Measurements from ENCODE around the gene CLGN.
"Not testable (repeated sequence)": the region's sequence is repeated elsewhere in the genome, so short reads cannot be mapped to it uniquely, and the experiment has no call there.

The CLGN gene

GRCh38 chr4:140463614-140464013 lies 36.2 kb upstream of the CLGN start:
- no peaks in the 10 kb centered on the region for H3K9me3 ChIP-seq (ENCODE audit: control insufficient read depth, low read length)
- H3K4me3 ChIP-seq (ENCODE audit: low read depth, low read length) = no peak overlapping the region
- H2AFZ ChIP-seq = no peak overlapping the region
- no peak overlapping the region for H3K4me2 ChIP-seq (ENCODE audit: low read length)
- no peaks in the 10 kb centered on the region for H3K36me3 ChIP-seq (ENCODE audit: control insufficient read depth, insufficient read depth, low read length)
- TF ChIP-seq CTCF (IDR thresholded peaks at IDR 0.05) = no peak
- no peak overlapping the region for H3K27ac ChIP-seq
- no peak overlapping the region for H3K9ac ChIP-seq
- H3K27me3 ChIP-seq (ENCODE audit: control insufficient read depth, insufficient read depth, low read length) = no peaks in the 10 kb centered on the region
- H3K79me2 ChIP-seq = no peaks in the 10 kb centered on the region
- no peaks in the 10 kb centered on the region for H3K4me1 ChIP-seq

GRCh38 chr4:140463182-140463581 lies 35.7 kb upstream of the CLGN start:
- Histone ChIP-seq H3K4me1 (no peaks in the 10 kb centered on the region), H3K27ac (no peak overlapping the region), H3K27me3 (ENCODE audit: control insufficient read depth, insufficient read depth, low read length) (no peaks in the 10 kb centered on the region), H3K9me3 (ENCODE audit: control insufficient read depth, low read length) (no peaks in the 10 kb centered on the region), H3K4me2 (ENCODE audit: low read length) (no peak overlapping the region), H2AFZ (no peak overlapping the region), H3K4me3 (ENCODE audit: low read depth, low read length) (no peak overlapping the region), H3K36me3 (ENCODE audit: control insufficient read depth, insufficient read depth, low read length) (no peaks in the 10 kb centered on the region), H3K9ac (no peak overlapping the region), H3K79me2 (no peaks in the 10 kb centered on the region)
- no peak for TF ChIP-seq CTCF (IDR thresholded peaks at IDR 0.05)

GRCh38 chr4:140450352-140450751 lies 22.9 kb upstream of the CLGN start:
- H3K27me3 ChIP-seq (ENCODE audit: control insufficient read depth, insufficient read depth, low read length) = no peaks in the 10 kb centered on the region
- no peak overlapping the region for H2AFZ ChIP-seq
- no peak overlapping the region for H3K9ac ChIP-seq
- no peak overlapping the region for H3K4me2 ChIP-seq (ENCODE audit: low read length)
- H3K79me2 ChIP-seq = no peaks in the 10 kb centered on the region
- no peaks in the 10 kb centered on the region for H3K4me1 ChIP-seq
- no peaks in the 10 kb centered on the region for H3K9me3 ChIP-seq (ENCODE audit: control insufficient read depth, low read length)
- no peaks in the 10 kb centered on the region for H3K36me3 ChIP-seq (ENCODE audit: control insufficient read depth, insufficient read depth, low read length)
- no peak for TF ChIP-seq CTCF (IDR thresholded peaks at IDR 0.05)
- no peak overlapping the region for H3K27ac ChIP-seq
- H3K4me3 ChIP-seq (ENCODE audit: low read depth, low read length) = no peak overlapping the region

- H3K4me3 ChIP-seq (ENCODE audit: low read depth, low read length) = no peak overlapping the region
- no peak overlapping the region for H3K4me2 ChIP-seq (ENCODE audit: low read length)
- no peaks in the 10 kb centered on the region for H3K36me3 ChIP-seq (ENCODE audit: control insufficient read depth, insufficient read depth, low read length)
- no peak overlapping the region for H2AFZ ChIP-seq
- no peaks in the 10 kb centered on the region for H3K4me1 ChIP-seq
- TF ChIP-seq CTCF (IDR thresholded peaks at IDR 0.05) = no peak
- no peaks in the 10 kb centered on the region for H3K9me3 ChIP-seq (ENCODE audit: control insufficient read depth, low read length)
- H3K79me2 ChIP-seq = no peaks in the 10 kb centered on the region
- H3K27me3 ChIP-seq (ENCODE audit: control insufficient read depth, insufficient read depth, low read length) = no peaks in the 10 kb centered on the region
- H3K9ac ChIP-seq = no peak overlapping the region
- no peak overlapping the region for H3K27ac ChIP-seq
These were observed 21.4 kb upstream of the CLGN start for GRCh38 chr4:140448830-140449229.

- no peaks in the 10 kb centered on the region for H3K4me1 ChIP-seq
- H3K79me2 ChIP-seq = no peaks in the 10 kb centered on the region
- H3K4me3 ChIP-seq (ENCODE audit: low read depth, low read length) = no peak overlapping the region
- no peak overlapping the region for H3K9ac ChIP-seq
- no peaks in the 10 kb centered on the region for H3K36me3 ChIP-seq (ENCODE audit: control insufficient read depth, insufficient read depth, low read length)
- H3K27me3 ChIP-seq (ENCODE audit: control insufficient read depth, insufficient read depth, low read length) = no peaks in the 10 kb centered on the region
- no peak overlapping the region for H3K27ac ChIP-seq
- H3K4me2 ChIP-seq (ENCODE audit: low read length) = no peak overlapping the region
- H3K9me3 ChIP-seq (ENCODE audit: control insufficient read depth, low read length) = no peaks in the 10 kb centered on the region
- H2AFZ ChIP-seq = no peak overlapping the region
- no peak for TF ChIP-seq CTCF (IDR thresholded peaks at IDR 0.05)
These were observed 20.7 kb upstream of the CLGN start for GRCh38 chr4:140448162-140448561.

- H2AFZ ChIP-seq; H3K79me2 ChIP-seq; H3K4me3 ChIP-seq (ENCODE audit: low read depth, low read length); H3K9ac ChIP-seq; H3K4me2 ChIP-seq (ENCODE audit: low read length); H3K9me3 ChIP-seq (ENCODE audit: control insufficient read depth, low read length); H3K27me3 ChIP-seq (ENCODE audit: control insufficient read depth, insufficient read depth, low read length); H3K4me1 ChIP-seq; H3K36me3 ChIP-seq (ENCODE audit: control insufficient read depth, insufficient read depth, low read length); H3K27ac ChIP-seq: not testable (repeated sequence)
These were observed 16.9 kb upstream of the CLGN start for GRCh38 chr4:140444347-140444746.

All from parathyroid adenoma (tissue), 2 donors.